ENCODE results near the gene SPEG. TPM values are rescaled to one million over a fixed set of nuclear protein-coding genes. Genes with fewer than 3 reads are reported as not detected.

Gene SPEG
- total RNA-seq, 1 experiment from 2014 or later = 56.6 TPM

- TF ChIP-seq ZBTB33 (IDR thresholded peaks at IDR 0.05; ENCODE audit: extremely low read depth, insufficient replicate concordance, low read length) (no peak), SRF (IDR thresholded peaks at IDR 0.05; ENCODE audit: low read depth) (no peak), SP1 (IDR thresholded peaks at IDR 0.05; ENCODE audit: low read depth) (no peak), MAX (IDR thresholded peaks at IDR 0.05) (no peak), ZNF274 (IDR thresholded peaks at IDR 0.05; ENCODE audit: low read depth, low read length) (no peak)
Measured at GRCh38 chr2:219446689-219447088, 12.0 kb downstream of the SPEG start (continued).

GRCh38 chr2:219447242-219448098 lies 12.8 kb downstream of the SPEG start:
- CTCF ChIA-PET = interaction anchor here (1.0 to 1.1 kb wide), 2 partner anchors 14 to 82 kb away, joined by 3 read pairs; no protein-coding TSS in a partner anchor
- no TSS peak for BruUV-seq (replicated peaks)

More at GRCh38 chr2:219447242-219448098, 12.8 kb downstream of the SPEG start:
- intact Hi-C loops (cut with micrococcal nuclease) = no loop called here
- no peak for ATAC-seq
- Histone ChIP-seq H3K36me3 (ENCODE audit: control insufficient read depth in 1 of 2, insufficient read depth in 2 of 2, low read length in 2 of 2) (peaks cover 0 to 3% of the 10 kb centered on the region in 2 experiments; a peak in 1 of 4 replicates), H4K20me1 (ENCODE audit: insufficient read depth) (no peaks in the 10 kb centered on the region), H3K4me2 (ENCODE audit: low read length) (no peak overlapping the region), H3K27me3 (ENCODE audit: insufficient read depth, low read length) (no peaks in the 10 kb centered on the region), H3K4me3 (replicated peaks in 1 of 2; ENCODE audit: low read depth in 1 of 2, low read length in 2 of 2) (no peak overlapping the region), H3K27ac (ENCODE audit: low read depth, low read length) (no peak overlapping the region), H3K9me2 (ENCODE audit: insufficient read depth) (no peaks in the 10 kb centered on the region), H3K79me2 (ENCODE audit: insufficient read depth, low read length) (no peaks in the 10 kb centered on the region), H3K4me1 (ENCODE audit: control insufficient read depth in 1 of 2, insufficient read depth in 2 of 2, low read length in 2 of 2) (peaks cover 14 to 34% of the 10 kb centered on the region in 2 experiments), H2AFZ (ENCODE audit: low read depth, low read length, poor library complexity, severe bottlenecking) (no peak overlapping the region), H3K9ac (ENCODE audit: low read length) (no peak overlapping the region), H3K9me3 (ENCODE audit: control insufficient read depth in 1 of 2, insufficient read depth in 1 of 2, low read depth in 1 of 2, low read length in 2 of 2) (no peaks in the 10 kb centered on the region)
- POLR2A ChIA-PET = interaction anchor here (1.0 kb wide), 1 partner anchor 11 kb away, joined by 3 read pairs; no protein-coding TSS in a partner anchor
- no peak for DNase-seq (ENCODE audit: low read depth, low spot score)
- TF ChIP-seq CTCF (IDR thresholded peaks at IDR 0.05 in 2 of 3, conservative IDR thresholded peaks at IDR 0.05 in 1 of 3; ENCODE audit: borderline replicate concordance in 1 of 3, insufficient read depth in 1 of 3, low read depth in 2 of 3, low read length in 2 of 3) (no peak), POLR2A (IDR thresholded peaks at IDR 0.05; ENCODE audit: borderline replicate concordance, extremely low read depth, insufficient read depth, insufficient read length) (no peak), JUND (IDR thresholded peaks at IDR 0.05) (no peak), EZH2 (IDR thresholded peaks at IDR 0.05) (no peak), FOSL1 (IDR thresholded peaks at IDR 0.05; ENCODE audit: low read depth) (no peak), TCF7L2 (IDR thresholded peaks at IDR 0.05; ENCODE audit: borderline replicate concordance, extremely low read depth, insufficient read depth, insufficient read length) (no peak), ZNF274 (IDR thresholded peaks at IDR 0.05; ENCODE audit: low read depth, low read length) (no peak), ELF1 (IDR thresholded peaks at IDR 0.05; ENCODE audit: borderline replicate concordance, low read depth) (no peak), RAD21 (IDR thresholded peaks at IDR 0.05; ENCODE audit: low read depth) (no peak), ZFX (IDR thresholded peaks at IDR 0.05) (no peak), ATF3 (IDR thresholded peaks at IDR 0.05) (no peak), SP1 (IDR thresholded peaks at IDR 0.05; ENCODE audit: low read depth) (no peak), EGR1 (IDR thresholded peaks at IDR 0.05; ENCODE audit: low read depth) (no peak), SRF (IDR thresholded peaks at IDR 0.05; ENCODE audit: low read depth) (no peak), CEBPB (IDR thresholded peaks at IDR 0.05; ENCODE audit: low read depth) (no peak), CBX3 (IDR thresholded peaks at IDR 0.05; ENCODE audit: low read depth) (no peak), YY1 (IDR thresholded peaks at IDR 0.05; ENCODE audit: extremely low read depth, insufficient replicate concordance, low read depth, low read length) (no peak), EZH2phosphoT487 (IDR thresholded peaks at IDR 0.05; ENCODE audit: borderline replicate concordance) (no peak)
- RAD21 ChIA-PET (ENCODE audit: low non-redundant PET in 1 of 2, low total read pairs in 2 of 2, uncharacterized antibody in 2 of 2, unreplicated experiment in 2 of 2) = interaction anchor here in 1 of 2 experiments (0.6 kb wide), 1 partner anchor 310 kb away, joined by 4 read pairs; no protein-coding TSS in a partner anchor
